ENCODE results near the gene KRT78. TPM values are rescaled to one million over a fixed set of nuclear protein-coding genes. Genes with fewer than 3 reads are reported as not detected.

KRT78 gene
- total RNA-seq, 2 donors from 2014 or later: not detected

DNA sequence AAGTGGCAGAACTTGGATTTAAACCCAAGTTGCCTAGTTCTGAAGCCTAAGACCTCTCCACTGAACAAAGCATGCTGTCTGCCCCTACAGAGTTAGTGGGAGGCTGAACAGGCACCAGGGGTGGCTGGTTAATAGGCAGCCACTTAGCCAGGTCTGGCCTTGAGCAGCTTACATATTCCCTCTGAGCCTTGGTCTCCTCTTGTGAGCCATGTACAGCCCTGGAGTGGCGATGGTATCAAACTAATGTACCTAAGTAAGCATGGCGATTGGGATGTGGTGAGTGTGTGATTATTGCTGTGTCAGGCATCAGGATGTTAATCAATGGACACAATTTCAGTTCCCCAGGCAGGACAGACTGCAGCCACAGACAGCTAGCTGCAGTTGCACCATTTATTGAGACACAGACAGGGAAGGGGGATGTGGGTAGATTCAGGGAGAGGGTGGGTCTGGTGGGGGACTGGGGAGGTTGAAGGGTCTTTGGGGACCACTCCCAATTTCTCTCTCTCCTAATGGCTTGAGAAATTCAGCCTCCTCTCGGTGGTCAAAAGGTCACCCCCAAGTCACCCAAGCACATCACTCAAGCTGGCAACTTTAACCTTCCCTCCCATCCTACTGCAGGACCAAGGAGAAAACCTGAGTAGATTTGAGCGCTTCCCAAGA lies 27.6 kb downstream of the KRT78 start:
- no peaks in the 10 kb centered on the region for H3K4me1 ChIP-seq
- no peak overlapping the region for H3K27ac ChIP-seq
- intact Hi-C loops (cut with DNase I): no loop called here
- no peak for DNase-seq
- no peaks in the 10 kb centered on the region for H3K9me3 ChIP-seq
- no peaks in the 10 kb centered on the region for H3K27me3 ChIP-seq
- no peak overlapping the region for H3K9ac ChIP-seq (ENCODE audit: low read depth in 2 of 2, low read length in 2 of 2)
- TF ChIP-seq, protein P1, sequence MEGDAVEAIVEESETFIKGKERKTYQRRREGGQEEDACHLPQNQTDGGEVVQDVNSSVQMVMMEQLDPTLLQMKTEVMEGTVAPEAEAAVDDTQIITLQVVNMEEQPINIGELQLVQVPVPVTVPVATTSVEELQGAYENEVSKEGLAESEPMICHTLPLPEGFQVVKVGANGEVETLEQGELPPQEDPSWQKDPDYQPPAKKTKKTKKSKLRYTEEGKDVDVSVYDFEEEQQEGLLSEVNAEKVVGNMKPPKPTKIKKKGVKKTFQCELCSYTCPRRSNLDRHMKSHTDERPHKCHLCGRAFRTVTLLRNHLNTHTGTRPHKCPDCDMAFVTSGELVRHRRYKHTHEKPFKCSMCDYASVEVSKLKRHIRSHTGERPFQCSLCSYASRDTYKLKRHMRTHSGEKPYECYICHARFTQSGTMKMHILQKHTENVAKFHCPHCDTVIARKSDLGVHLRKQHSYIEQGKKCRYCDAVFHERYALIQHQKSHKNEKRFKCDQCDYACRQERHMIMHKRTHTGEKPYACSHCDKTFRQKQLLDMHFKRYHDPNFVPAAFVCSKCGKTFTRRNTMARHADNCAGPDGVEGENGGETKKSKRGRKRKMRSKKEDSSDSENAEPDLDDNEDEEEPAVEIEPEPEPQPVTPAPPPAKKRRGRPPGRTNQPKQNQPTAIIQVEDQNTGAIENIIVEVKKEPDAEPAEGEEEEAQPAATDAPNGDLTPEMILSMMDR (IDR thresholded peaks at IDR 0.05): no peak
- H3K4me3 ChIP-seq: no peak overlapping the region
- no peaks in the 10 kb centered on the region for H3K36me3 ChIP-seq

DNA sequence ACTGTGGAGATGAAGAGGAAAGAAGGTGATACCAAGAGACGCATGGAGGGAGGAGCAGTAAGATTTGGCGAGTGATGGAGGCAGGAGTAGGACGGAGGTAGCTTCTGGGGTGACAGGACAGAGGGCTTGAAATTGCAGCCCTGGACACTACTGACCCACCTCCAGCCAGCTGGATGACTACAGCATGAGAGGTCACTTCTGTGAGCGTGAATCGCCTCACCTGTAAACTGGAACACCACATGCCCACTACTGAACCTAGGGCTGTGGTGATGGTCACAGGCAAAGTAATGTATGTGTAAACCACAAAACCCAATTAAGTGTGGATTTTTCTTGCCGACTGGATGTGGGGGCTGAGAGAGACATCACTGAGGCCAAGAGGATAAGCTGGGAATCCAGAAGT lies 28.3 kb downstream of the KRT78 start:
- intact Hi-C loops (cut with DNase I): no loop called here
- no peak overlapping the region for H3K27ac ChIP-seq
- H3K4me1 ChIP-seq: no peaks in the 10 kb centered on the region
- no peaks in the 10 kb centered on the region for H3K27me3 ChIP-seq
- no peak overlapping the region for H3K9ac ChIP-seq (ENCODE audit: low read depth in 2 of 2, low read length in 2 of 2)
- H3K4me3 ChIP-seq: no peak overlapping the region
- TF ChIP-seq, protein P1 (IDR thresholded peaks at IDR 0.05): no peak
- no peak for DNase-seq
- H3K36me3 ChIP-seq: no peaks in the 10 kb centered on the region
- H3K9me3 ChIP-seq: no peaks in the 10 kb centered on the region

DNA sequence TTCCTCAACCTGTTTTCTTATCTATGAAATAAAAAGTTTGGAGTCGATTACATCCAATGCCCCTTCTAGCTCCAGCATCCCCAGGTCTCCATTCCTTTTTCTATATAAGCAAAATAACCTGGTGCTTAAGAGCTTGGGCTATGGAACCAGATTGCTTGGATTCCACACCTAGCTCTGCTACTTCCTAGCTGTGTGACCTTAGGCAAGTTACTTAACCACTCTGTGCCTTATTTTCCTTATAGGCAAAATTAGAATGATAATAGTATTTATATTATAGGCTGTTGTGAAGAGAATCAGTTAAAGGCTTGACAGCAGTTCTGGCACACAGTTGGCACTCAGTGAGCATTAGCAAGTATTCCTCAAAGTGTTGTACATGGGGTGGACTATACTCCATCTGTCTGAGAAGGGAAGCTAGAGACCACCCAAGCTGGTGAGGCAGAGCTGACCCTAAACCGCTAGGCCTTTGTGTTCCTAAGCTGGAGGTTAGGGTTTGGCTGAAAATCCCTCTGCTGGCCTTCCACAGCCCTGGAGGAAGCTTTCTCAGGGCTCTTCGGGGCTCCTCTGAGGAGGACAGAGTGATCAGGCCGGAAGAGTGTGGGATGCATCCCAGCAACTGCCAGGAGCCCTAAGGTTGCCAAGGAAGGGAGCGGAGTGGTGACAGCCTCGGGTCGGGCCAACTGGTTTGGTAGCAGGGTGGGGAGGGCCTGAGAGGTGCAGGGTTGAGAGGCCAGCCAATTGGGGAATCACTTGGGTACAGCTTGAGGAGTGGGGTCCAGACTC lies 28.9 kb downstream of the KRT78 start:
- intact Hi-C loops (cut with DNase I): no loop called here
- no peaks in the 10 kb centered on the region for H3K9me3 ChIP-seq
- DNase-seq: no peak
- H3K4me1 ChIP-seq: no peaks in the 10 kb centered on the region
- no peak overlapping the region for H3K9ac ChIP-seq (ENCODE audit: low read depth in 2 of 2, low read length in 2 of 2)
- no peak overlapping the region for H3K4me3 ChIP-seq
- TF ChIP-seq, protein P1 (IDR thresholded peaks at IDR 0.05): no peak
- H3K27me3 ChIP-seq: no peaks in the 10 kb centered on the region
- H3K36me3 ChIP-seq: no peaks in the 10 kb centered on the region
- H3K27ac ChIP-seq: no peak overlapping the region

DNA sequence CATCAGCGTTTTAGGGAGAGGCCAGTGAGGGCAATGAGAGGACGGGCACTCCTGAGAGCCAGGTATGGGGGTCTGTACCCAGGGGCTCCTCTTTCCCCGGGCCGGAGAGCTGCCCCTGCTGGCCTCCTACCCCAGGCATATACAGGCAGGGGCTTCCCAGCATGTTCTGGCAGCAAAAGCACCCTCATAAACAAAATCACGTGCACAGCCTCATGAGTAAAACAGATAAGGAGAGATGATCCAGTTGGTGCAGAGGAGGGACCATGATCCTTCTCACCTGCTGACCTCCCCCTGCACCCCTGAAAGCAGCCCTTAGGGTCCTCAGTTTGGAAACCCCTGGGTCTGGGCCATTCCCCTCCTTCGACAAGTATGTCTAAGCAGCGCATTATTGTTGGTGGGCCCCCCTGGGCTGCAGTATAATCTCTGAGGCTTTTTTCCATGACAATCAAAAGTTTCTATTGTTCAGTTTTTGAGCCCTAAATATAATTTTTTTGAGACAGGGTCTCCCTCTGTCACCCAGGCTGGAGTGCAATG lies 29.8 kb downstream of the KRT78 start:
- H3K4me1 ChIP-seq: no peaks in the 10 kb centered on the region
- no peaks in the 10 kb centered on the region for H3K9me3 ChIP-seq
- H3K4me3 ChIP-seq: no peak overlapping the region
- DNase-seq: no peak
- no peak overlapping the region for H3K27ac ChIP-seq
- H3K27me3 ChIP-seq: no peaks in the 10 kb centered on the region
- H3K9ac ChIP-seq (ENCODE audit: low read depth in 2 of 2, low read length in 2 of 2): no peak overlapping the region
- TF ChIP-seq, protein P1 (IDR thresholded peaks at IDR 0.05): no peak
- H3K36me3 ChIP-seq: no peaks in the 10 kb centered on the region
- intact Hi-C loops (cut with DNase I): no loop called here

DNA sequence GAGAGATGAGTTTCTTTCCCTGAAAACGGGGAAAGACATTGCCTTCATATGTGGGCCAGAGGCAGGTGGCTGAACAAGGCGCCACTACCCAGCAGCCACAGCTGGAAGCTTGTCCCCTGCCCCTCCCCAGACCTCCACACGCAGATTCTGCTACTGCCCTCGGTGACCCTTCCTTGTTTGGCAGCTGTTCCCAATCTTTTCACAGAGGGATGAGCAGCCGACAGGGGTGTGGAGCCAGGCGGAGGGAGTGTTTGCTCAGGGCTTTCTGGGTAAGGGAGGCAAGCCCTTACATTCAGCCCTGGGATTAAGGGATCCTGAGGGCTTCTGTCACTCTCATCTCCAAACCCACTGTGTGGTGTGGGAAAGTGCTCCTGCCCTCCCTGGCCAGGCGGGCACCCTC lies 30.4 kb downstream of the KRT78 start:
- intact Hi-C loops (cut with DNase I): no loop called here
- H3K4me3 ChIP-seq: no peak overlapping the region
- H3K4me1 ChIP-seq: no peaks in the 10 kb centered on the region
- no peak overlapping the region for H3K27ac ChIP-seq
- no peaks in the 10 kb centered on the region for H3K9me3 ChIP-seq
- DNase-seq: no peak
- TF ChIP-seq, protein P1 (IDR thresholded peaks at IDR 0.05): no peak
- no peak overlapping the region for H3K9ac ChIP-seq (ENCODE audit: low read depth in 2 of 2, low read length in 2 of 2)
- H3K27me3 ChIP-seq: no peaks in the 10 kb centered on the region
- H3K36me3 ChIP-seq: no peaks in the 10 kb centered on the region

Data from colonic mucosa (tissue), 4 donors.